Tibial artery (tissue), 4 donors: Measurements from ENCODE around the gene PLCB2.

ENCODE experiments used
- DNase-seq, 2 donors: peaks; one replicate each; pipeline ENCODE4 v3.0.0-alpha.2; 2019
- H3K27ac ChIP-seq, 2 donors: fragments of 200-600 bp; sonication (generic) in 1 of 2; 1 replicate in 1 of 2; 2 replicates in 1 of 2; pipeline ENCODE4 v1.5.1; 2018 to 2019; ENCODE audit warnings: mild to moderate bottlenecking in 1 of 2
- H3K27me3 ChIP-seq, 2 donors: fragments of 200-600 bp; sonication (generic) in 1 of 2; one replicate each; pipeline versions ENCODE4 v1.5.1 to v1.6.0; 2016 to 2019
- H3K36me3 ChIP-seq, 3 donors: fragments of 200-600 bp; sonication (generic) in 2 of 3; one replicate each; pipeline ENCODE4 v1.5.1; 2016 to 2019; ENCODE audit warnings: mild to moderate bottlenecking in 2 of 3
- H3K4me1 ChIP-seq, 4 donors: fragments of 200-600 bp; sonication (generic) in 2 of 4; 1 replicate in 3 of 4; 2 replicates in 1 of 4; pipeline ENCODE4 v1.5.1; 2016 to 2019
- H3K4me3 ChIP-seq, 2 donors: fragments of 200-600 bp; sonication (generic) in 1 of 2; 1 replicate in 1 of 2; 2 replicates in 1 of 2; pipeline ENCODE4 v1.5.1; 2018 to 2019; ENCODE audit warnings: mild to moderate bottlenecking in 2 of 2
- H3K9me3 ChIP-seq, 3 donors: fragments of 200-600 bp; sonication (generic) in 1 of 3; one replicate each; pipeline ENCODE4 v1.5.1; 2016 to 2019
- intact Hi-C: fragments of 100-400 bp; cut with DNase I; formaldehyde crosslinking; loops from one replicate; pipeline ENCODE4 v1.15.0; 2023; ENCODE audit warnings: low total_unique reads
- TF ChIP-seq, protein P1 (sequence below), 2 experiments: fragments of 200-600 bp in 1 of 2; fragments of 450-650 bp in 1 of 2; IDR thresholded peaks; one replicate each; pipeline ENCODE4 v1.5.1; 2017 to 2019; ENCODE audit warnings: antibody characterized with exemption in 2 of 2, mild to moderate bottlenecking in 1 of 2, moderate library complexity in 1 of 2

The PLCB2 gene

GRCh38 chr15:40266828-40267304, 40.9 kb downstream of the PLCB2 start:
- DNase-seq: peak in 1 of 2 donors; percentile 60
- Histone ChIP-seq H3K4me1 (peaks cover 0 to 12% (median 0%) of the 10 kb centered on the region in 4 donors), H3K9me3 (no peaks in the 10 kb centered on the region), H3K4me3 (no peak overlapping the region), H3K36me3 (peaks cover 0 to 15% (median 0%) of the 10 kb centered on the region in 3 donors), H3K27me3 (peaks cover 0 to 8% of the 10 kb centered on the region in 2 donors), H3K27ac (no peak overlapping the region)
- intact Hi-C loops: no loop called here
- TF ChIP-seq, protein P1, sequence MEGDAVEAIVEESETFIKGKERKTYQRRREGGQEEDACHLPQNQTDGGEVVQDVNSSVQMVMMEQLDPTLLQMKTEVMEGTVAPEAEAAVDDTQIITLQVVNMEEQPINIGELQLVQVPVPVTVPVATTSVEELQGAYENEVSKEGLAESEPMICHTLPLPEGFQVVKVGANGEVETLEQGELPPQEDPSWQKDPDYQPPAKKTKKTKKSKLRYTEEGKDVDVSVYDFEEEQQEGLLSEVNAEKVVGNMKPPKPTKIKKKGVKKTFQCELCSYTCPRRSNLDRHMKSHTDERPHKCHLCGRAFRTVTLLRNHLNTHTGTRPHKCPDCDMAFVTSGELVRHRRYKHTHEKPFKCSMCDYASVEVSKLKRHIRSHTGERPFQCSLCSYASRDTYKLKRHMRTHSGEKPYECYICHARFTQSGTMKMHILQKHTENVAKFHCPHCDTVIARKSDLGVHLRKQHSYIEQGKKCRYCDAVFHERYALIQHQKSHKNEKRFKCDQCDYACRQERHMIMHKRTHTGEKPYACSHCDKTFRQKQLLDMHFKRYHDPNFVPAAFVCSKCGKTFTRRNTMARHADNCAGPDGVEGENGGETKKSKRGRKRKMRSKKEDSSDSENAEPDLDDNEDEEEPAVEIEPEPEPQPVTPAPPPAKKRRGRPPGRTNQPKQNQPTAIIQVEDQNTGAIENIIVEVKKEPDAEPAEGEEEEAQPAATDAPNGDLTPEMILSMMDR (IDR thresholded peaks at IDR 0.05): no peak

GRCh38 chr15:40265875-40266274, 41.9 kb downstream of the PLCB2 start:
- peaks cover 0 to 12% (median 0%) of the 10 kb centered on the region in 4 donors for H3K4me1 ChIP-seq
- H3K27ac ChIP-seq: no peak overlapping the region
- H3K36me3 ChIP-seq: peaks cover 0 to 15% (median 0%) of the 10 kb centered on the region in 3 donors
- H3K27me3 ChIP-seq: peaks cover 0 to 8% of the 10 kb centered on the region in 2 donors
- TF ChIP-seq, protein P1 (IDR thresholded peaks at IDR 0.05): no peak
- intact Hi-C loops: no loop called here
- H3K4me3 ChIP-seq: no peak overlapping the region
- DNase-seq: no peak
- no peaks in the 10 kb centered on the region for H3K9me3 ChIP-seq

DNA sequence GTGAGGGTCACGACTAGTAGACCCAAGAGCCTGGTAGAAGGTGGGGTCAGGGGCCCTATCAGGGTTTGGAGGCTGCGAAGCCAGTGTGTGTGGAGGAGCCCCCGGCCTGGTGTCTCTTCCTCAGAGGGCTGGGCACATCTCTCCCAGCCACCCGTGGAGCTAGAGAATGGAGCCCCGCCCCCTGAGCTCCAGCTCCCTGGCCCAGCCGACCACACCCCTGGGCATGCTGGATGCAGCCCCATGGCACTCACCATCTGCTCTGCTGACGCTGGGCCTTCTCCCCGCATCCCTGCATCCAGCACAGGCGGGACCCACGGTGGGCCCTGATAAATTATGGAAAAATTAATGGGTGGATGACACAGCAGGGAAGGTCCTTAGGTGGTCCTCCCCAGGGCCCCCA, 42.4 kb downstream of the PLCB2 start:
- H3K4me3 ChIP-seq: no peak overlapping the region
- TF ChIP-seq, protein P1 (IDR thresholded peaks at IDR 0.05): no peak
- H3K9me3 ChIP-seq: no peaks in the 10 kb centered on the region
- H3K27ac ChIP-seq: no peak overlapping the region
- peaks cover 0 to 12% (median 0%) of the 10 kb centered on the region in 4 donors for H3K4me1 ChIP-seq
- peaks cover 0 to 15% (median 0%) of the 10 kb centered on the region in 3 donors for H3K36me3 ChIP-seq
- H3K27me3 ChIP-seq: peaks cover 0 to 8% of the 10 kb centered on the region in 2 donors
- no peak for DNase-seq
- intact Hi-C loops: no loop called here

- H3K36me3 ChIP-seq: peaks cover 0 to 15% (median 0%) of the 10 kb centered on the region in 3 donors
- H3K4me3 ChIP-seq: no peak overlapping the region
- no peaks in the 10 kb centered on the region for H3K9me3 ChIP-seq
- TF ChIP-seq, protein P1 (IDR thresholded peaks at IDR 0.05): no peak
- peaks cover 0 to 8% of the 10 kb centered on the region in 2 donors for H3K27me3 ChIP-seq
- DNase-seq: no peak
- peaks cover 0 to 12% (median 0%) of the 10 kb centered on the region in 4 donors for H3K4me1 ChIP-seq
- no peak overlapping the region for H3K27ac ChIP-seq
- intact Hi-C loops: no loop called here
Measured at GRCh38 chr15:40264321-40265153, 43.2 kb downstream of the PLCB2 start.

GRCh38 chr15:40263024-40263754, 44.5 kb downstream of the PLCB2 start:
- DNase-seq: no peak
- H3K36me3 ChIP-seq: peaks cover 0 to 15% (median 0%) of the 10 kb centered on the region in 3 donors
- H3K9me3 ChIP-seq: no peaks in the 10 kb centered on the region
- TF ChIP-seq, protein P1 (IDR thresholded peaks at IDR 0.05): no peak
- H3K4me1 ChIP-seq: peaks cover 0 to 12% (median 0%) of the 10 kb centered on the region in 4 donors
- H3K27me3 ChIP-seq: peaks cover 0 to 13% of the 10 kb centered on the region in 2 donors
- intact Hi-C loops: no loop called here
- no peak overlapping the region for H3K4me3 ChIP-seq
- H3K27ac ChIP-seq: no peak overlapping the region
